ENCODE data around the gene SLC7A14.

SLC7A14 gene

GRCh38 chr3:170485294-170485693, 100.6 kb downstream of the SLC7A14 start:
- H3K9me3 Mint-ChIP-seq, result no peaks in the 10 kb centered on the region
- H3K36me3 Mint-ChIP-seq (ENCODE audit: insufficient read depth), result no peaks in the 10 kb centered on the region
- no peak for DNase-seq (ENCODE audit: low spot score in 2 of 2)
- no peak overlapping the region for H3K27ac Mint-ChIP-seq (ENCODE audit: low read depth)
- H3K4me3 Mint-ChIP-seq, result no peak overlapping the region
- ATAC-seq (replicated peaks; ENCODE audit: extremely low read depth, poor library complexity, severe bottlenecking), result no peak
- peaks cover 30% of the 10 kb centered on the region for H3K27me3 Mint-ChIP-seq
- no peaks in the 10 kb centered on the region for H3K4me1 Mint-ChIP-seq

GRCh38 chr3:170484869-170485268, 101.0 kb downstream of the SLC7A14 start:
- Mint-ChIP-seq H3K4me1 (no peaks in the 10 kb centered on the region), H3K36me3 (ENCODE audit: insufficient read depth) (no peaks in the 10 kb centered on the region), H3K4me3 (no peak overlapping the region), H3K9me3 (no peaks in the 10 kb centered on the region), H3K27me3 (peaks cover 35% of the 10 kb centered on the region), H3K27ac (ENCODE audit: low read depth) (no peak overlapping the region)
- ATAC-seq (replicated peaks; ENCODE audit: extremely low read depth, poor library complexity, severe bottlenecking), result no peak
- DNase-seq (ENCODE audit: low spot score in 2 of 2), result no peak

GRCh38 chr3:170483485-170484262, 102.2 kb downstream of the SLC7A14 start:
- peaks cover 40% of the 10 kb centered on the region for H3K27me3 Mint-ChIP-seq
- DNase-seq (ENCODE audit: low spot score in 2 of 2) (no peak), ATAC-seq (replicated peaks; ENCODE audit: extremely low read depth, poor library complexity, severe bottlenecking) (no peak)
- no peaks in the 10 kb centered on the region for H3K36me3 Mint-ChIP-seq (ENCODE audit: insufficient read depth)
- H3K4me3 Mint-ChIP-seq, result no peak overlapping the region
- no peaks in the 10 kb centered on the region for H3K4me1 Mint-ChIP-seq
- H3K27ac Mint-ChIP-seq (ENCODE audit: low read depth), result no peak overlapping the region
- no peaks in the 10 kb centered on the region for H3K9me3 Mint-ChIP-seq

GRCh38 chr3:170482199-170482598, 103.7 kb downstream of the SLC7A14 start:
- Mint-ChIP-seq H3K4me1 (no peaks in the 10 kb centered on the region), H3K9me3 (no peaks in the 10 kb centered on the region), H3K27me3 (peaks cover 43% of the 10 kb centered on the region), H3K36me3 (ENCODE audit: insufficient read depth) (no peaks in the 10 kb centered on the region), H3K4me3 (no peak overlapping the region), H3K27ac (ENCODE audit: low read depth) (no peak overlapping the region)
- DNase-seq (ENCODE audit: low spot score in 2 of 2) (no peak), ATAC-seq (replicated peaks; ENCODE audit: extremely low read depth, poor library complexity, severe bottlenecking) (no peak)

- Mint-ChIP-seq H3K27me3 (peaks cover 46% of the 10 kb centered on the region), H3K27ac (ENCODE audit: low read depth) (no peak overlapping the region)
Observed at GRCh38 chr3:170480111-170480510, 105.8 kb downstream of the SLC7A14 start.

GRCh38 chr3:170477395-170477794, 108.5 kb downstream of the SLC7A14 start:
- Mint-ChIP-seq H3K36me3 (ENCODE audit: insufficient read depth) (peaks cover under 1% of the 10 kb centered on the region), H3K27me3 (peaks cover 43% of the 10 kb centered on the region), H3K27ac (ENCODE audit: low read depth) (no peak overlapping the region), H3K4me3 (no peak overlapping the region), H3K9me3 (no peaks in the 10 kb centered on the region), H3K4me1 (no peaks in the 10 kb centered on the region)
- ATAC-seq (replicated peaks; ENCODE audit: extremely low read depth, poor library complexity, severe bottlenecking) (no peak), DNase-seq (ENCODE audit: low spot score in 2 of 2) (no peak)

More at GRCh38 chr3:170480111-170480510, 105.8 kb downstream of the SLC7A14 start:
- DNase-seq (ENCODE audit: low spot score in 2 of 2) (no peak), ATAC-seq (replicated peaks; ENCODE audit: extremely low read depth, poor library complexity, severe bottlenecking) (no peak)
- H3K4me3 Mint-ChIP-seq, result no peak overlapping the region
- no peaks in the 10 kb centered on the region for H3K9me3 Mint-ChIP-seq
- no peaks in the 10 kb centered on the region for H3K4me1 Mint-ChIP-seq
- H3K36me3 Mint-ChIP-seq (ENCODE audit: insufficient read depth), result no peaks in the 10 kb centered on the region

GRCh38 chr3:170476291-170476690, 109.6 kb downstream of the SLC7A14 start:
- peaks cover 53% of the 10 kb centered on the region for H3K27me3 Mint-ChIP-seq
- peaks cover 2% of the 10 kb centered on the region for H3K36me3 Mint-ChIP-seq (ENCODE audit: insufficient read depth)
- H3K4me3 Mint-ChIP-seq, result no peak overlapping the region
- ATAC-seq (replicated peaks; ENCODE audit: extremely low read depth, poor library complexity, severe bottlenecking) (no peak), DNase-seq (ENCODE audit: low spot score in 2 of 2) (no peak)
- H3K9me3 Mint-ChIP-seq, result no peaks in the 10 kb centered on the region
- no peak overlapping the region for H3K27ac Mint-ChIP-seq (ENCODE audit: low read depth)
- H3K4me1 Mint-ChIP-seq, result no peaks in the 10 kb centered on the region

- no peak for ATAC-seq (replicated peaks; ENCODE audit: extremely low read depth, poor library complexity, severe bottlenecking)
- H3K4me1 Mint-ChIP-seq, result no peaks in the 10 kb centered on the region
Observed at GRCh38 chr3:170475092-170475685, 110.7 kb downstream of the SLC7A14 start.

GRCh38 chr3:170473358-170473757, 112.5 kb downstream of the SLC7A14 start:
- no peak for DNase-seq (ENCODE audit: low spot score in 2 of 2)
- Mint-ChIP-seq H3K4me3 (no peak overlapping the region), H3K4me1 (no peaks in the 10 kb centered on the region), H3K9me3 (no peaks in the 10 kb centered on the region), H3K36me3 (ENCODE audit: insufficient read depth) (peaks cover 2% of the 10 kb centered on the region), H3K27ac (ENCODE audit: low read depth) (no peak overlapping the region), H3K27me3 (peaks cover 64% of the 10 kb centered on the region)
- no peak for ATAC-seq (replicated peaks; ENCODE audit: extremely low read depth, poor library complexity, severe bottlenecking)

More at GRCh38 chr3:170475092-170475685, 110.7 kb downstream of the SLC7A14 start:
- Mint-ChIP-seq H3K27me3 (peaks cover 62% of the 10 kb centered on the region), H3K4me3 (no peak overlapping the region), H3K9me3 (no peaks in the 10 kb centered on the region), H3K27ac (ENCODE audit: low read depth) (no peak overlapping the region), H3K36me3 (ENCODE audit: insufficient read depth) (peaks cover 2% of the 10 kb centered on the region)
- DNase-seq (ENCODE audit: low spot score in 2 of 2), result no peak

GRCh38 chr3:170471149-170471548, 114.7 kb downstream of the SLC7A14 start:
- ATAC-seq (replicated peaks; ENCODE audit: extremely low read depth, poor library complexity, severe bottlenecking) (no peak), DNase-seq (ENCODE audit: low spot score in 2 of 2) (no peak)
- Mint-ChIP-seq H3K27me3 (peaks cover 54% of the 10 kb centered on the region), H3K36me3 (ENCODE audit: insufficient read depth) (peaks cover 2% of the 10 kb centered on the region), H3K9me3 (no peaks in the 10 kb centered on the region), H3K4me3 (no peak overlapping the region), H3K27ac (ENCODE audit: low read depth) (no peak overlapping the region), H3K4me1 (no peaks in the 10 kb centered on the region)

- ATAC-seq (replicated peaks; ENCODE audit: extremely low read depth, poor library complexity, severe bottlenecking) (no peak), DNase-seq (ENCODE audit: low spot score in 2 of 2) (no peak)
- Mint-ChIP-seq H3K4me1 (no peaks in the 10 kb centered on the region), H3K27ac (ENCODE audit: low read depth) (no peak overlapping the region), H3K36me3 (ENCODE audit: insufficient read depth) (peaks cover 2% of the 10 kb centered on the region), H3K4me3 (no peak overlapping the region), H3K9me3 (no peaks in the 10 kb centered on the region), H3K27me3 (peaks cover 46% of the 10 kb centered on the region)
Observed at GRCh38 chr3:170470063-170471016, 115.5 kb downstream of the SLC7A14 start.

- ATAC-seq (replicated peaks; ENCODE audit: extremely low read depth, poor library complexity, severe bottlenecking) (no peak), DNase-seq (ENCODE audit: low spot score in 2 of 2) (no peak)
- Mint-ChIP-seq H3K9me3 (no peaks in the 10 kb centered on the region), H3K36me3 (ENCODE audit: insufficient read depth) (peaks cover 2% of the 10 kb centered on the region), H3K4me3 (no peak overlapping the region), H3K27ac (ENCODE audit: low read depth) (no peak overlapping the region), H3K27me3 (peaks cover 45% of the 10 kb centered on the region), H3K4me1 (no peaks in the 10 kb centered on the region)
Observed at GRCh38 chr3:170469151-170470062, 116.5 kb downstream of the SLC7A14 start.
